CD4-positive, alpha-beta T cell (primary cell): ENCODE results near the gene GPR156. TPM values are rescaled to one million over a fixed set of nuclear protein-coding genes. Genes with fewer than 3 reads are reported as not detected.
A peak's percentile ranks its signal among the peaks of the same experiment; 100 is the strongest.

Source experiments
- ATAC-seq: fragments of 200-7000 bp; cut with Tn5 transposase; one replicate; pipeline ENCODE4 v1.10.0; 2022; ENCODE audit warnings: mild to moderate bottlenecking; ENCODE audit not compliant: poor library complexity
- CTCF ChIA-PET: fragments of 350-600 bp; sonication (Branson Sonifier 250); formaldehyde crosslinking; loops from one replicate; lab custom pipeline; 2021; ENCODE audit warnings: antibody characterized with exemption, inconsistent platforms; lab: Charles Lee
- POLR2A ChIA-PET: fragments of 350-600 bp; sonication (Branson Sonifier 250); formaldehyde crosslinking; loops from one replicate; lab custom pipeline; 2021; ENCODE audit warnings: antibody characterized with exemption, inconsistent platforms; lab: Charles Lee
- DNase-seq, 14 experiments: peaks; one replicate each; pipeline ENCODE4 v3.0.0-alpha.2; 2013 to 2020; ENCODE audit warnings: mixed read lengths in 2 of 14
- H3K27ac ChIP-seq, 2 donors: one replicate each; pipeline versions ENCODE4 v1.5.1 to v1.7.0; 2013; ENCODE audit warnings: low read length in 2 of 2, low read depth in 1 of 2, mild to moderate bottlenecking in 1 of 2
- H3K27me3 ChIP-seq, 2 experiments: 1 replicate in 1 of 2; 2 replicates in 1 of 2; pipeline versions ENCODE4 v1.6.1 to v1.7.0; 2013; ENCODE audit warnings: low read length in 2 of 2, control low read depth in 1 of 2, mild to moderate bottlenecking in 1 of 2, moderate library complexity in 1 of 2; ENCODE audit not compliant: insufficient read depth in 2 of 2, control insufficient read depth in 1 of 2
- H3K36me3 ChIP-seq: one replicate; pipeline ENCODE4 v1.6.1; 2013; ENCODE audit warnings: low read length, control low read depth; ENCODE audit not compliant: insufficient read depth
- H3K4me1 ChIP-seq: one replicate; pipeline ENCODE4 v1.6.1; 2013; ENCODE audit warnings: low read length, control low read depth; ENCODE audit not compliant: insufficient read depth
- H3K4me3 ChIP-seq: one replicate; pipeline ENCODE4 v1.5.1; 2013; ENCODE audit warnings: mild to moderate bottlenecking, low read length, moderate library complexity
- H3K9me3 ChIP-seq, 2 experiments: 1 replicate in 1 of 2; 2 replicates in 1 of 2; pipeline versions ENCODE4 v1.6.1 to v1.7.0; 2013; ENCODE audit warnings: low read length in 2 of 2, mild to moderate bottlenecking in 2 of 2, control low read depth in 1 of 2, moderate library complexity in 1 of 2; ENCODE audit not compliant: control insufficient read depth in 1 of 2, insufficient read depth in 1 of 2
- H3K27ac Mint-ChIP-seq: one replicate; pipeline ENCODE4 v1.8.0; 2020; ENCODE audit warnings: mixed read lengths
- H3K27me3 Mint-ChIP-seq: one replicate; pipeline ENCODE4 v1.8.0; 2021; ENCODE audit warnings: mixed read lengths
- H3K36me3 Mint-ChIP-seq: one replicate; pipeline ENCODE4 v1.8.0; 2021; ENCODE audit warnings: low read depth, mixed read lengths
- H3K4me1 Mint-ChIP-seq: one replicate; pipeline ENCODE4 v1.8.0; 2021; ENCODE audit warnings: low read depth, mixed read lengths
- H3K4me3 Mint-ChIP-seq: one replicate; pipeline ENCODE4 v1.8.0; 2020; ENCODE audit warnings: mild to moderate bottlenecking, mixed read lengths
- H3K9me3 Mint-ChIP-seq: one replicate; pipeline ENCODE4 v1.8.0; 2020; ENCODE audit warnings: mixed read lengths
- CTCF ChIP-seq: fragments of 200-600 bp; IDR thresholded peaks from one replicate; pipeline ENCODE4 v1.8.0; 2022; ENCODE audit warnings: antibody characterized with exemption, mild to moderate bottlenecking
- intact Hi-C, 2 experiments: fragments of 100-400 bp; cut with DNase I in 1 of 2; cut with micrococcal nuclease in 1 of 2; formaldehyde crosslinking; loops; one replicate each; pipeline versions ENCODE4 v1.15.1 to v1.9.0; 2023 to 2025; cut with DNase I, micrococcal nuclease
- total RNA-seq, 174 experiments: library from RNA in 2 of 174; stranded (reverse) in 2 of 174; gene quantifications; one replicate each; pipeline ENCODE4 v1.2.3 and lab custom pipeline; 2021 to 2026

GPR156 gene
- total RNA-seq, 2 experiments from 2014 or later, result 0.17 to 0.27 TPM

GRCh38 chr3:120148187-120148949 lies 136.7 kb downstream of the GPR156 start:
- ChIA-PET POLR2A (interaction anchor here (4.1 kb wide), 1 partner anchor 54 kb away, joined by 37 read pairs; the partner anchor contains the start of gene GSK3B), CTCF (interaction anchor here (1.4 to 2.1 kb wide), 5 partner anchors 11 to 256 kb away, joined by 5 to 36 read pairs (median 6); no protein-coding TSS in a partner anchor)
- no peak overlapping the region for H3K4me3 ChIP-seq
- no peaks in the 10 kb centered on the region for H3K9me3 ChIP-seq
- ATAC-seq (no peak), DNase-seq (no peak)
- intact Hi-C loops, result loop anchor here in 1 of 2 experiments (5.0 kb wide), 1 partner anchor 326 kb away; no protein-coding TSS in a partner anchor
- Mint-ChIP-seq H3K9me3 (no peaks in the 10 kb centered on the region), H3K27ac (no peak overlapping the region), H3K27me3 (no peaks in the 10 kb centered on the region), H3K36me3 (no peaks in the 10 kb centered on the region), H3K4me1 (peaks cover 17% of the 10 kb centered on the region), H3K4me3 (no peak overlapping the region)
- no peaks in the 10 kb centered on the region for H3K4me1 ChIP-seq
- H3K27ac ChIP-seq, result no peak overlapping the region
- no peaks in the 10 kb centered on the region for H3K36me3 ChIP-seq
- TF ChIP-seq CTCF, result no peak
- no peaks in the 10 kb centered on the region for H3K27me3 ChIP-seq

- peak; percentile 20 to 80 (median 50) for DNase-seq
- POLR2A ChIA-PET, result interaction anchor here (0.7 to 4.1 kb wide), 10 partner anchors 53 to 649 kb away, joined by 3 to 37 read pairs (median 4); partner anchors contain the start of genes COX17, GSK3B and TIMMDC1
- intact Hi-C loops, result loop anchor here (1.0 to 5.0 kb wide), 3 partner anchors 52 to 325 kb away; partner anchors contain the start of gene GSK3B (in 1 of the 2)
Observed at GRCh38 chr3:120147072-120147871, 137.8 kb downstream of the GPR156 start.

More at GRCh38 chr3:120147072-120147871, 137.8 kb downstream of the GPR156 start:
- Histone ChIP-seq H3K4me3 (no peak overlapping the region), H3K27ac (no peak overlapping the region), H3K36me3 (no peaks in the 10 kb centered on the region), H3K9me3 (no peaks in the 10 kb centered on the region), H3K4me1 (no peaks in the 10 kb centered on the region), H3K27me3 (no peaks in the 10 kb centered on the region)
- no peaks in the 10 kb centered on the region for H3K36me3 Mint-ChIP-seq
- no peaks in the 10 kb centered on the region for H3K27me3 Mint-ChIP-seq
- CTCF ChIA-PET, result interaction anchor here (0.6 to 1.9 kb wide), 14 partner anchors 9 to 712 kb away, joined by 3 to 36 read pairs (median 4); no protein-coding TSS in a partner anchor
- peaks cover 17% of the 10 kb centered on the region for H3K4me1 Mint-ChIP-seq
- no peak overlapping the region for H3K4me3 Mint-ChIP-seq
- TF ChIP-seq CTCF, result peak; percentile 69
- no peaks in the 10 kb centered on the region for H3K9me3 Mint-ChIP-seq
- peak; percentile 95 for ATAC-seq
- H3K27ac Mint-ChIP-seq, result no peak overlapping the region
